ENCODE measurements around the gene ADAP1.

The ADAP1 gene

GRCh38 chr7:979886-980571 is 25.5 kb upstream of the ADAP1 start:
- Histone ChIP-seq H3K18ac (ENCODE audit: low read length) (no peak overlapping the region), H4K8ac (ENCODE audit: low read depth, low read length) (no peak overlapping the region), H3K4ac (ENCODE audit: low read depth, low read length) (no peak overlapping the region), H2AK5ac (ENCODE audit: low read length) (no peak overlapping the region), H3K27ac (ENCODE audit: low read depth, low read length) (no peak overlapping the region), H3K9ac (ENCODE audit: low read length) (no peak overlapping the region), H3K36me3 (ENCODE audit: control insufficient read depth, insufficient read depth, low read length) (no peaks in the 10 kb centered on the region), H3K27me3 (ENCODE audit: insufficient read depth, low read length, poor library complexity) (no peaks in the 10 kb centered on the region), H4K5ac (ENCODE audit: low read length) (no peak overlapping the region), H3K23ac (ENCODE audit: low read length) (no peak overlapping the region), H3K79me2 (ENCODE audit: control insufficient read depth, insufficient read depth, low read length) (no peaks in the 10 kb centered on the region), H3K4me2 (ENCODE audit: low read length) (no peak overlapping the region), H3K4me3 (ENCODE audit: low read length) (no peak overlapping the region), H2BK120ac (ENCODE audit: low read depth, low read length) (no peak overlapping the region), H3K79me1 (ENCODE audit: low read length) (no peaks in the 10 kb centered on the region), H3K56ac (ENCODE audit: low read length) (no peak overlapping the region), H2BK15ac (replicated peaks; ENCODE audit: low read depth) (no peak overlapping the region), H3K4me1 (ENCODE audit: control insufficient read depth, low read depth, low read length) (no peaks in the 10 kb centered on the region), H2BK5ac (ENCODE audit: low read length) (no peak overlapping the region)
- WGBS (ENCODE audit: extremely low coverage, insufficient coverage, low lambda C conversion rate) = no CpG with 5 or more reads among the region's 15 CpGs
- no peak for DNase-seq

- no CpG with 5 or more reads among the region's 16 CpGs for WGBS (ENCODE audit: extremely low coverage, insufficient coverage, low lambda C conversion rate)
These were observed 24.7 kb upstream of the ADAP1 start for GRCh38 chr7:979151-979550.

GRCh38 chr7:978416-979091 is 24.1 kb upstream of the ADAP1 start:
- peaks cover 2% of the 10 kb centered on the region for H3K4me1 ChIP-seq (ENCODE audit: control insufficient read depth, low read depth, low read length)

More at GRCh38 chr7:979151-979550, 24.7 kb upstream of the ADAP1 start:
- Histone ChIP-seq H2AK5ac (ENCODE audit: low read length) (no peak overlapping the region), H2BK5ac (ENCODE audit: low read length) (no peak overlapping the region), H3K36me3 (ENCODE audit: control insufficient read depth, insufficient read depth, low read length) (no peaks in the 10 kb centered on the region), H3K4me2 (ENCODE audit: low read length) (no peak overlapping the region), H3K79me1 (ENCODE audit: low read length) (peaks cover 5% of the 10 kb centered on the region), H3K18ac (ENCODE audit: low read length) (no peak overlapping the region), H3K27me3 (ENCODE audit: insufficient read depth, low read length, poor library complexity) (no peaks in the 10 kb centered on the region), H3K9ac (ENCODE audit: low read length) (no peak overlapping the region), H2BK15ac (replicated peaks; ENCODE audit: low read depth) (no peak overlapping the region), H3K79me2 (ENCODE audit: control insufficient read depth, insufficient read depth, low read length) (peaks cover 7% of the 10 kb centered on the region), H4K8ac (ENCODE audit: low read depth, low read length) (no peak overlapping the region), H2BK120ac (ENCODE audit: low read depth, low read length) (no peak overlapping the region), H3K4ac (ENCODE audit: low read depth, low read length) (no peak overlapping the region), H3K4me3 (ENCODE audit: low read length) (no peak overlapping the region), H3K56ac (ENCODE audit: low read length) (no peak overlapping the region), H3K23ac (ENCODE audit: low read length) (no peak overlapping the region), H3K4me1 (ENCODE audit: control insufficient read depth, low read depth, low read length) (peaks cover 2% of the 10 kb centered on the region), H4K5ac (ENCODE audit: low read length) (no peak overlapping the region), H3K27ac (ENCODE audit: low read depth, low read length) (no peak overlapping the region)
- no peak for DNase-seq

GRCh38 chr7:978049-978346 is 23.5 kb upstream of the ADAP1 start:
- H2BK15ac ChIP-seq (replicated peaks; ENCODE audit: low read depth) = no peak overlapping the region
- peaks cover 8% of the 10 kb centered on the region for H3K79me2 ChIP-seq (ENCODE audit: control insufficient read depth, insufficient read depth, low read length)
- H3K4ac ChIP-seq (ENCODE audit: low read depth, low read length) = no peak overlapping the region
- H3K36me3 ChIP-seq (ENCODE audit: control insufficient read depth, insufficient read depth, low read length) = no peaks in the 10 kb centered on the region
- H3K9ac ChIP-seq (ENCODE audit: low read length) = no peak overlapping the region
- peaks cover 2% of the 10 kb centered on the region for H3K4me1 ChIP-seq (ENCODE audit: control insufficient read depth, low read depth, low read length)
- H3K79me1 ChIP-seq (ENCODE audit: low read length) = peaks cover 5% of the 10 kb centered on the region
- no peaks in the 10 kb centered on the region for H3K27me3 ChIP-seq (ENCODE audit: insufficient read depth, low read length, poor library complexity)
- H2AK5ac ChIP-seq (ENCODE audit: low read length) = no peak overlapping the region
- H4K5ac ChIP-seq (ENCODE audit: low read length) = no peak overlapping the region
- DNase-seq = no peak
- no peak overlapping the region for H3K23ac ChIP-seq (ENCODE audit: low read length)
- H3K18ac ChIP-seq (ENCODE audit: low read length) = no peak overlapping the region
- no CpG with 5 or more reads among the region's 7 CpGs for WGBS (ENCODE audit: extremely low coverage, insufficient coverage, low lambda C conversion rate)
- no peak overlapping the region for H2BK120ac ChIP-seq (ENCODE audit: low read depth, low read length)
- H2BK5ac ChIP-seq (ENCODE audit: low read length) = no peak overlapping the region
- no peak overlapping the region for H3K27ac ChIP-seq (ENCODE audit: low read depth, low read length)
- no peak overlapping the region for H3K56ac ChIP-seq (ENCODE audit: low read length)
- H3K4me2 ChIP-seq (ENCODE audit: low read length) = no peak overlapping the region
- H4K8ac ChIP-seq (ENCODE audit: low read depth, low read length) = no peak overlapping the region
- no peak overlapping the region for H3K4me3 ChIP-seq (ENCODE audit: low read length)

More at GRCh38 chr7:978416-979091, 24.1 kb upstream of the ADAP1 start:
- H3K79me2 ChIP-seq (ENCODE audit: control insufficient read depth, insufficient read depth, low read length) = peaks cover 8% of the 10 kb centered on the region
- H3K9ac ChIP-seq (ENCODE audit: low read length) = no peak overlapping the region
- H3K23ac ChIP-seq (ENCODE audit: low read length) = no peak overlapping the region
- no peak overlapping the region for H2BK15ac ChIP-seq (replicated peaks; ENCODE audit: low read depth)
- H3K18ac ChIP-seq (ENCODE audit: low read length) = no peak overlapping the region
- H2BK120ac ChIP-seq (ENCODE audit: low read depth, low read length) = no peak overlapping the region
- H4K5ac ChIP-seq (ENCODE audit: low read length) = no peak overlapping the region
- H2AK5ac ChIP-seq (ENCODE audit: low read length) = no peak overlapping the region
- no peaks in the 10 kb centered on the region for H3K27me3 ChIP-seq (ENCODE audit: insufficient read depth, low read length, poor library complexity)
- H3K4me3 ChIP-seq (ENCODE audit: low read length) = no peak overlapping the region
- no peak overlapping the region for H2BK5ac ChIP-seq (ENCODE audit: low read length)
- no peak overlapping the region for H3K56ac ChIP-seq (ENCODE audit: low read length)
- H3K4ac ChIP-seq (ENCODE audit: low read depth, low read length) = no peak overlapping the region
- no peak overlapping the region for H3K27ac ChIP-seq (ENCODE audit: low read depth, low read length)
- no peak for DNase-seq
- no peak overlapping the region for H3K4me2 ChIP-seq (ENCODE audit: low read length)
- peaks cover 5% of the 10 kb centered on the region for H3K79me1 ChIP-seq (ENCODE audit: low read length)
- H3K36me3 ChIP-seq (ENCODE audit: control insufficient read depth, insufficient read depth, low read length) = no peaks in the 10 kb centered on the region
- WGBS (ENCODE audit: extremely low coverage, insufficient coverage, low lambda C conversion rate) = no CpG with 5 or more reads among the region's 24 CpGs
- no peak overlapping the region for H4K8ac ChIP-seq (ENCODE audit: low read depth, low read length)

GRCh38 chr7:977326-978048 is 23.0 kb upstream of the ADAP1 start:
- no CpG with 5 or more reads among the region's 19 CpGs for WGBS (ENCODE audit: extremely low coverage, insufficient coverage, low lambda C conversion rate)
- Histone ChIP-seq H3K4ac (ENCODE audit: low read depth, low read length) (no peak overlapping the region), H3K36me3 (ENCODE audit: control insufficient read depth, insufficient read depth, low read length) (peaks cover 2% of the 10 kb centered on the region), H3K4me3 (ENCODE audit: low read length) (no peak overlapping the region), H3K27me3 (ENCODE audit: insufficient read depth, low read length, poor library complexity) (no peaks in the 10 kb centered on the region), H4K8ac (ENCODE audit: low read depth, low read length) (no peak overlapping the region), H3K18ac (ENCODE audit: low read length) (no peak overlapping the region), H3K4me2 (ENCODE audit: low read length) (no peak overlapping the region), H4K5ac (ENCODE audit: low read length) (no peak overlapping the region), H3K56ac (ENCODE audit: low read length) (no peak overlapping the region), H2AK5ac (ENCODE audit: low read length) (no peak overlapping the region), H3K9ac (ENCODE audit: low read length) (no peak overlapping the region), H3K23ac (ENCODE audit: low read length) (no peak overlapping the region), H3K4me1 (ENCODE audit: control insufficient read depth, low read depth, low read length) (peaks cover 2% of the 10 kb centered on the region), H2BK120ac (ENCODE audit: low read depth, low read length) (no peak overlapping the region), H2BK15ac (replicated peaks; ENCODE audit: low read depth) (no peak overlapping the region), H3K79me1 (ENCODE audit: low read length) (peaks cover 7% of the 10 kb centered on the region), H3K27ac (ENCODE audit: low read depth, low read length) (no peak overlapping the region), H2BK5ac (ENCODE audit: low read length) (no peak overlapping the region), H3K79me2 (ENCODE audit: control insufficient read depth, insufficient read depth, low read length) (peaks cover 10% of the 10 kb centered on the region)
- DNase-seq = no peak
